GM12872 (cell line): ENCODE results near the gene FAM222B.

Experiments used
- CTCF ChIP-seq: IDR thresholded peaks from 3 replicates; pipeline ENCODE4 v1.5.1; 2011; ENCODE audit warnings: low read depth, mild to moderate bottlenecking, low read length, moderate library complexity; ENCODE audit not compliant: insufficient read depth

The FAM222B gene

DNA sequence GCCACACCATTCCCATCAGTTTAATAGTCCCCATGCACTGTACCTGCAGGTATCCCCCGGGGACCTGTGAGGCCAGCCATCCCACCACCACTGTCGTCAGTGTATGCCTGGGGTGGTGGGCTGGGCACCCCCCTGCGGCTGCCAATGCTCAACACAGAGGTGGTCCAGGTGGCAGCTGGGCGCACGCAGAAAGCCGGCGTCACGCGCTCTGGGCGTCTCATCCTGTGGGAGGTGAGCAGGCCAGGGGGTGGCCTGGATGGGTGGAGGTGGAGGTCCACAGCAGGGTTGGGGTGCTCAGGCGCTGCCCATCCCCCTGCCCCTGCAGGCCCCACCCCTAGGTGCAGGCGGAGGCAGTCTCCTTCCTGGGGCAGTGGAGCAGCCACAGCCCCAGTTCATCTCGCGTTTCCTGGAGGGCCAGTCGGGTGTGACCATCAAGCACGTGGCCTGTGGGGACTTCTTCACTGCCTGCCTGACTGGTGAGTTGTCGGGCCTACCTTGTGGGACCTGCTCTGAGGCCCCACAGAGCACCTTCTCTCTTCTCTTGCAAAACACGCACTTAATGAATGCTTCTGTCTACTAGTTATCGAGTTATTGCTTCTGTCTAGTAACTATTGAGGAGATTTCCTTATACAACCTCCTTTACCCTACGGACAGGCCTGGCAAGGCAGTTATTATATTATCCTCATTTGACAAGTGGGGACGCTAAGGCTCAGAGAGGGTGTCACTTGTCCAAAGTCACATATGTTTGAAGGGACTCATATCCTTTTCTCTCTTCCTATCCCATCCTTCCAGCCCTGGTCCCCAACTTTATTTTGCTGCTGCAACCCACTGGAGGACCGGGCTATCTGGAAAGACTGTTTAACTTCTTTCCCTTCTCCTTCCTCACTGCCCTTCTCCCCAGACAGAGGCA, 104.6 kb downstream of the FAM222B start:
- no peak for TF ChIP-seq CTCF

DNA sequence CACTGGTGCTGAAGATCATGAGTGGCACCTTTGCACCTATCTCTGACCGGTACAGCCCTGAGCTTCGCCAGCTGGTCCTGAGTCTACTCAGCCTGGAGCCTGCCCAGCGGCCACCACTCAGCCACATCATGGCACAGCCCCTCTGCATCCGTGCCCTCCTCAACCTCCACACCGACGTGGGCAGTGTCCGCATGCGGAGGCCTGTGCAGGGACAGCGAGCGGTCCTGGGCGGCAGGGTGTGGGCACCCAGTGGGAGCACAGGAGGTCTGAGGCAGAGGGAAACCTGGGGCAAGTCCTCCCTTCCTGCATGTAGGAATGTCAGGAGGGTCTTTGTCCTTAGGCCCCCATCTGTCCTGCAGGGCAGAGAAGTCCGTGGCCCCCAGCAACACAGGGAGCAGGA, 105.3 kb downstream of the FAM222B start:
- no peak for TF ChIP-seq CTCF

DNA sequence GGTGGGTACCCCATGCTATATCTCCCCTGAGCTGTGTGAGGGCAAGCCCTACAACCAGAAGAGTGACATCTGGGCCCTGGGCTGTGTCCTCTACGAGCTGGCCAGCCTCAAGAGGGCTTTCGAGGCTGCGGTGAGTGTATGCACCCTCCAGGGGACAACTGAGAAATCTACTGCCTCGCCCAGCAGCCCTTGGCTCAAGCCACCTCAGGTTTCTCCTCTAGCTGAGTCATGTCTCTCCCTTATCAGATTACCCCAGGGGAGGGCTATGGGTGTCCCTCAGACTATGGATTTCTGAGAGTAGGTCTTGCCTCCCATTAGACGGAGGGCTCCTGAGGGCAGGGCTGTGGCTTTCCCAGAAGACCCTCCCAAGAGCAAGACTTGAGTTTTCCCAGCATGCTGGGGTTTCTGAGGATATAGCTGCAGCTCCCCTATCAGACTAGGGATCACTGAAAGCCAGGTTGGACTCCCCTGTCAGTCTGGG, 107.3 kb downstream of the FAM222B start:
- 0 out of 3 replicates have a peak, but pooled peaks have one; percentile 2 for TF ChIP-seq CTCF

DNA sequence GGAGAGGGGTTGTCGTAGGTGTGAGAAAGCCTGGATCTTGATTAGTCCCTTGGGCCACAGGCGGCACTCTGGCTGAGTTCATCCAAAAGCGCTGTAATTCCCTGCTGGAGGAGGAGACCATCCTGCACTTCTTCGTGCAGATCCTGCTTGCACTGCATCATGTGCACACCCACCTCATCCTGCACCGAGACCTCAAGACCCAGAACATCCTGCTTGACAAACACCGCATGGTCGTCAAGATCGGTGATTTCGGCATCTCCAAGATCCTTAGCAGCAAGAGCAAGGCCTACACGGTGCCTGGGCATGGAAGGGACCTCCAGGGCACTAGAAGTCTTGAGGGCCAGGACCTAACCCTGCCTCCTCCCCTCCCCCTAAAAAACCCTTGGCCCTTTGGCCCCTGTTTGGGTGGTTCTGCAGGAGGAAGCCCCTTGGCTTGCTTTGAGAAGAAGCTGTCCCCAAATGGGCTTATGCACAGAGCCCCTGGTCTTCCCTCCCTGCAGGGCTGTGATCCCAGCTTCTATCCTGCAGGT, 107.8 kb downstream of the FAM222B start:
- no peak for TF ChIP-seq CTCF

- no peak for TF ChIP-seq CTCF
Observed at GRCh38 chr17:28733346-28733745, 109.2 kb downstream of the FAM222B start.

DNA sequence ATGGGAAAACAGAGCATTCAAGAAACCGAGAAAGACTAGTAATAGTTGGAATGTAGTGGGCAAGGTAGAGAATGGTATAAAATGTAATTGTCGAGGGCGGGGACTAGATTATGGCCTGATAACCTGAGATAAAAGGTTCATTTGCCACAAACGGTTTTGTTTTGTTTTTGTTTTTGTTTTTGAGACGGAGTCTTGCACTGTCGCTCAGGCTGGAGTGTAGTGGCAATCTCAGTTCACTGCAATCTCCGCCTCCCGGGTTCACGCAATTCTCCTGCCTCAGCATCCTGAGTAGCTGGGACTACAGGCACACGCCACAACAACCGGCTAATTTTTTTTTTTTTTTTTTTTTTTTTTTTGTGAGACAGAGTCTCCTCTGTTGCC, 112.7 kb downstream of the FAM222B start:
- no peak for TF ChIP-seq CTCF

GRCh38 chr17:28728364-28729200, 114.0 kb downstream of the FAM222B start, which contains the start of gene NEK8:
NEK8 (plus strand) TSS chr17:28728788; CDS start chr17:28728814, 26 bp downstream.
- no peak for TF ChIP-seq CTCF
